Uterus (tissue), 4 donors: ENCODE results near the gene SPOPL. TPM values are rescaled to one million over a fixed set of nuclear protein-coding genes. Genes with fewer than 3 reads are reported as not detected.
"Not testable (repeated sequence)": the region's sequence is repeated elsewhere in the genome, so short reads cannot be mapped to it uniquely, and the experiment has no call there.

Experiments
- DNase-seq, 2 donors: peaks; one replicate each; pipeline ENCODE4 v3.0.0-alpha.2; 2019 to 2020
- H3K27ac ChIP-seq, 2 donors: fragments of 200-600 bp; sonication (generic); 1 replicate in 1 of 2; 2 replicates in 1 of 2; pipeline ENCODE4 v1.5.1; 2016 to 2018
- H3K27me3 ChIP-seq, 2 donors: fragments of 200-600 bp; sonication (generic); one replicate each; pipeline ENCODE4 v1.5.1; 2018 to 2019; ENCODE audit warnings: control low read depth in 1 of 2
- H3K36me3 ChIP-seq, 2 donors: fragments of 200-600 bp; sonication (generic); one replicate each; pipeline ENCODE4 v1.5.1; 2019; ENCODE audit warnings: control low read depth in 1 of 2
- H3K4me1 ChIP-seq, 2 donors: fragments of 200-600 bp; sonication (generic); one replicate each; pipeline ENCODE4 v1.5.1; 2018 to 2019; ENCODE audit warnings: control low read depth in 1 of 2
- H3K4me3 ChIP-seq, 2 donors: fragments of 200-600 bp; sonication (generic); 1 replicate in 1 of 2; 2 replicates in 1 of 2; pipeline ENCODE4 v1.5.1; 2018 to 2019; ENCODE audit warnings: mild to moderate bottlenecking in 1 of 2
- H3K9me3 ChIP-seq, 2 donors: fragments of 200-600 bp; sonication (generic); one replicate each; pipeline ENCODE4 v1.5.1; 2019; ENCODE audit warnings: control low read depth in 1 of 2
- CTCF ChIP-seq, 4 experiments: fragments of 200-600 bp in 2 of 4; fragments of 450-650 bp in 2 of 4; sonication (generic) in 2 of 4; IDR thresholded peaks; one replicate each; pipeline ENCODE4 v1.5.1; 2016 to 2019; ENCODE audit warnings: antibody characterized with exemption in 4 of 4, mild to moderate bottlenecking in 2 of 4, moderate library complexity in 1 of 4
- POLR2A ChIP-seq, 2 donors: fragments of 450-650 bp; IDR thresholded peaks; one replicate each; pipeline ENCODE4 v1.6.1; 2016; ENCODE audit warnings: antibody characterized with exemption in 2 of 2, mild to moderate bottlenecking in 1 of 2, moderate library complexity in 1 of 2
- intact Hi-C: fragments of 100-400 bp; cut with DNase I; formaldehyde crosslinking; loops from one replicate; pipeline ENCODE4 v1.15.1; 2023; ENCODE audit warnings: low total_unique reads
- total RNA-seq, 4 donors: library from RNA; depleted of rRNA in 3 of 4; stranded (reverse); fragments of >200 nt in 3 of 4; gene quantifications; one replicate each; pipeline versions ENCODE4 v1.1.0 to v1.2.4, GENCODE V29; 2014 to 2023
- donor health status: DM: yes; HTN: yes; CAD: no.

SPOPL gene
- total RNA-seq, 4 donors from 2014 or later: 19.2 to 40.6 (median 26.8) TPM

- Histone ChIP-seq H3K36me3 (no peaks in the 10 kb centered on the region), H3K27me3 (no peaks in the 10 kb centered on the region), H3K4me1 (no peaks in the 10 kb centered on the region), H3K27ac (no peak overlapping the region), H3K4me3 (no peak overlapping the region), H3K9me3 (no peaks in the 10 kb centered on the region)
- intact Hi-C loops: no loop called here
- no peak for TF ChIP-seq CTCF (IDR thresholded peaks at IDR 0.05)
- TF ChIP-seq POLR2A (IDR thresholded peaks at IDR 0.05): no peak
- DNase-seq: no peak
Measured at GRCh38 chr2:138455691-138456090, 45.9 kb upstream of the SPOPL start.

- H3K9me3 ChIP-seq, H3K27me3 ChIP-seq, H3K4me3 ChIP-seq, H3K27ac ChIP-seq, DNase-seq, H3K4me1 ChIP-seq, H3K36me3 ChIP-seq, intact Hi-C loops: not testable (repeated sequence)
Measured at GRCh38 chr2:138462689-138463088, 38.9 kb upstream of the SPOPL start.

GRCh38 chr2:138468617-138469016, 33.0 kb upstream of the SPOPL start:
- Histone ChIP-seq H3K36me3 (no peaks in the 10 kb centered on the region), H3K9me3 (no peaks in the 10 kb centered on the region), H3K4me3 (no peak overlapping the region), H3K27ac (no peak overlapping the region), H3K27me3 (no peaks in the 10 kb centered on the region), H3K4me1 (no peaks in the 10 kb centered on the region)
- TF ChIP-seq POLR2A (IDR thresholded peaks at IDR 0.05): no peak
- no peak for DNase-seq
- intact Hi-C loops: no loop called here

GRCh38 chr2:138469411-138469810, 32.2 kb upstream of the SPOPL start:
- no peak for DNase-seq
- Histone ChIP-seq H3K4me3 (no peak overlapping the region), H3K27me3 (no peaks in the 10 kb centered on the region), H3K4me1 (no peaks in the 10 kb centered on the region), H3K36me3 (no peaks in the 10 kb centered on the region), H3K9me3 (no peaks in the 10 kb centered on the region), H3K27ac (no peak overlapping the region)
- no peak for TF ChIP-seq CTCF (IDR thresholded peaks at IDR 0.05)
- TF ChIP-seq POLR2A (IDR thresholded peaks at IDR 0.05): no peak
- intact Hi-C loops: no loop called here

- no peak for DNase-seq
- Histone ChIP-seq H3K27me3 (no peaks in the 10 kb centered on the region), H3K4me1 (no peaks in the 10 kb centered on the region), H3K4me3 (no peak overlapping the region), H3K36me3 (no peaks in the 10 kb centered on the region), H3K27ac (no peak overlapping the region), H3K9me3 (no peaks in the 10 kb centered on the region)
- intact Hi-C loops: no loop called here
- TF ChIP-seq POLR2A (IDR thresholded peaks at IDR 0.05) (no peak), CTCF (IDR thresholded peaks at IDR 0.05) (no peak)
Measured at GRCh38 chr2:138470941-138471340, 30.6 kb upstream of the SPOPL start.

- TF ChIP-seq CTCF (IDR thresholded peaks at IDR 0.05) (no peak), POLR2A (IDR thresholded peaks at IDR 0.05) (no peak)
- no peaks in the 10 kb centered on the region for H3K4me1 ChIP-seq
- no peak overlapping the region for H3K27ac ChIP-seq
- intact Hi-C loops: no loop called here
- no peaks in the 10 kb centered on the region for H3K36me3 ChIP-seq
- no peak for DNase-seq
- H3K27me3 ChIP-seq: no peaks in the 10 kb centered on the region
- H3K4me3 ChIP-seq: no peak overlapping the region
- H3K9me3 ChIP-seq: no peaks in the 10 kb centered on the region
Measured at GRCh38 chr2:138474100-138474825, 27.3 kb upstream of the SPOPL start.
